Stromal cell of bone marrow (primary cell): ENCODE measurements around the gene CFAP57.
A peak's percentile ranks its signal among the peaks of the same experiment; 100 is the strongest.
"Not testable (repeated sequence)": the region's sequence is repeated elsewhere in the genome, so short reads cannot be mapped to it uniquely, and the experiment has no call there.

Experiments used
- DNase-seq: peaks from one replicate; pipeline ENCODE4 v3.0.0-alpha.2; 2012; ENCODE audit warnings: low read depth

The CFAP57 gene

DNA sequence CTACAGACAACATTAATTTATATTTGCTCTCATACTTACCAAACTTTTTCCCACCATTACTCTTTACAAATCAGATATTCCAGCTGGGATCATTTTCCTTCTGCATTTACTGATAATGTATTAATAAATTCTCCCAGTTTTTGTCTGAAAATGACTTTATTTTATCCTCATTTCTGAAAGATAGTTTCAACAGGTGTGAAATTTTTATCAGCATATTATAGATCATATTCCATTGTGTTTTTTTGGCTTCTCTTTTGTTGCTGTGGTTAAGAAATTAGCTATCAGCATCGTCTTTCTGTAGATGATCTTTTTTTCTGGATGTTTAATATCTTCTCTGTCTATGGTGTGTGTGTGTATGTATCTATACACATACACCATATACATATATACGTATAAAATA, 2.7 kb downstream of the CFAP57 start:
- no peak for DNase-seq

DNA sequence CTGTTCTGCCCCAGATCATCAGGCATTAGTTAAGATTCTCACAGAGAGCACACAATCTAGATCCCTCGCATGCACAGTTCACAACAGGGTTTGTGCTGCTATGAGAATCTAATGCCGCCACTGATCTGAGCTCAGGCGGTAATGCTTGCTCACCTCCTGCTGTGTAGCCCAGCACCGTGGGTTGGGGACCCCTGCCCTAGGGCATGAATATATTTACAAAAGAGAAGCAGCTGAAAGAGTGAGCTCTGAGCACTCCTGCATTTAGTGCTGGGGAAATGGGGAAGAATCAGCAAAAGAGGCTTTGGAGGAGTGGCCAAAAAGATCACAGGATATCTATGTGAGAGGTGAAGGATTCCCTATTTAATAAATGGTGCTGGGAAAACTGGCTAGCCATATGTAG, 5.6 kb downstream of the CFAP57 start:
- no peak for DNase-seq

DNA sequence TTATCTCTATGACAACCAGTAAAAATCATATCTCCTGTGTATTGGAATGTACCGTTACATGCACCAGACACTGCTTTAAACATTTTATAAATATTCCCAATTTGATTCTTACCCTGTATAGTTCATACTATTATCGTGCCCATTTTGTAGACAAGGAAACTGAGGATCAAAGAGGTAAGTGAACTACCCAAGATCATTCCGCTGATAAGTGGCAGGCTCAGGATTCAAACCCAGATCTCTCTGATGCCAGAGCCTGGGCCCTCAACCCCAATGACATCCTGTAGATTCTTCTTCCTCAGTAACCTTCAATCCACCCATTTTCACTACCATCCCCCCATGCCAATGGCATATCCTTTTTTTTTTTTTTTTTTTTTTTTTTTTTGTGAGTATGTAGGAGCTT, 12.3 kb downstream of the CFAP57 start:
- no peak for DNase-seq

DNA sequence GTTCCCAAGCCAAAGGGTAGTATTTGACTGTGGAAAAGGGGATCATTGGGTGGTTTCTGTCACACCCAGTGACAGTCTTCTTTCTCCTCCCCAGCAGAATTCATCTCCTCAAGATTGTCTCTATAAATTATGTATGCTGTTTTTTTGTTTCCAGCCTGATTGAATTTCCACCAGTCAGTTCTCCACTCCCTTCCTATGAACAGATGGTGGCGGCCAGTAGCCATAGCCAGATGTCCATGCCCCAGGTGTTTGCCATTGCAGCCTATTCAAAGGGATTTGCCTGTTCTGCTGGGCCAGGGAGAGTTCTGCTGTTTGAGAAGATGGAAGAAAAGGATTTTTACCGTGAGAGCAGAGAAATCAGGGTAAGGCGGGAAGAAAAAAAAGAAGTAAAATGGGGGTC, 12.9 kb downstream of the CFAP57 start:
- DNase-seq: no peak

DNA sequence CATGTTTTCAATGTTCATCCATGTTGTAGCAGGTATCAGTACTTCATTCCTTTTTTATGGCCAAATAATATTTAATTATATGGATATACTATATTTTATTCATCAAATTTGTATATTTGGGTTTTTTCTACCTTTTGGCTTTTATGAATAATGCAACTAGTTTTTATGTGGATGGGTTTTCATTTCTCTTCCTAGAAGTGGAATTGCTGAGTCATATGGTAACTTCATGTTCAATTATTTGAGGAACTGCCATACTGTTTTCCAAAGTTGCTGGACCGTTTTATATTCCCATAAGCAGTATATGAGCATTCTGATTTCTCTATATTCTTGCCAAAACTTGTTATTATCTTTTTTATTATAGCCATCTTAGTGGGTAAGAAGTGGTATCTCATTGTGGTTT, 16.0 kb downstream of the CFAP57 start:
- no peak for DNase-seq

DNA sequence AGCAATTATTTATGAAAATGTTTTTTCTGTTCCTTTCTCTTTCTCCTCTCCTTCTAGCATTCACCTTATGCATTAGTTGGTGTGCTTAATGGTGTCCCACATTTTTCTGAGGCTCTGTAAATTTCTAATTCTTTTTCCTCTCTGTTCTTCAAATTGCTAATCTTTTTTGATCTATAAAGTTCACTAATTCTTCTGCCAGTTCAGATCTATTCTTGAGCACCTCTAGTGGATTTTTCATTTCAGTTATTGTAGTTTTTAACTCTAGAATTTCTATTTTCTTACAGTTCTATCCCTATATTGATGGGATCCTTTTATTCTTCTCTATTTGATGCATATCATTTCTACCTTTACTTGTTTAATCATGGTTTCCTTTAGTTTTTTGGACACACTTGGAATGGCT, 22.4 kb downstream of the CFAP57 start:
- no peak for DNase-seq

DNA sequence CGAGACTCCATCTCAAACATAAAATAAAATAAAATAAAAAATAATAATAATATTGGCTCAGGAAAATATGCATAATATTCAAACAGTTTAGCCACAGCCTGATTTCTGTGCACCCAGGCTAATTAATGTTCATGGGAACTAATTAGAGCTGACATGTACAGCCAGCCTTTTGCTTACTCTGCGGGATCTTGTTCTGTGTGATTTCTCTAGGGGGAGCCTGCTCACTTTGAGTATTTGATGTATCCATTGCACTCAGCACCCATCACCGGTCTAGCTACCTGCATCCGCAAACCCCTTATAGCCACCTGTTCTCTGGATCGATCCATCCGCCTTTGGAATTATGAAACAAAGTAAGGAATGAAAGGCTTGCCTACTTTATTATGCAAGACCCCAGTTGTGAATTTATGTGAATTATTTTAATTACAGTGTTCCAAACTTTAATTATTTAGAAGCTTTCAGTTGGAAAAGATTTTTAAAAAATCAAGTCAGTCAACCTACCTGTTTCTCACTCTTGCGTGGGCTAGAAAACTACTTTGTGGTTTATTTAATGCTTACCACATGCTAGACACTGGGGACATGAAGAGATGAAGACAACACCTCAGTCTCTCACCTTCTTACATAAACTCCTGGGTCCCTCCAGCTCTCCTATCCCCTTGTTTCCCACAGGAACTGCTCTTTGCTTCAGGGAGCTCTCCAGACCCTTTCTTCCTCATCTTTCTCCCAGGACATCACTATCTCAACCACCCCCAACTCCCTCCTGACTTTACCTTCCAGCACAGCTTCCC, 25.4 kb downstream of the CFAP57 start:
- DNase-seq: no peak

DNA sequence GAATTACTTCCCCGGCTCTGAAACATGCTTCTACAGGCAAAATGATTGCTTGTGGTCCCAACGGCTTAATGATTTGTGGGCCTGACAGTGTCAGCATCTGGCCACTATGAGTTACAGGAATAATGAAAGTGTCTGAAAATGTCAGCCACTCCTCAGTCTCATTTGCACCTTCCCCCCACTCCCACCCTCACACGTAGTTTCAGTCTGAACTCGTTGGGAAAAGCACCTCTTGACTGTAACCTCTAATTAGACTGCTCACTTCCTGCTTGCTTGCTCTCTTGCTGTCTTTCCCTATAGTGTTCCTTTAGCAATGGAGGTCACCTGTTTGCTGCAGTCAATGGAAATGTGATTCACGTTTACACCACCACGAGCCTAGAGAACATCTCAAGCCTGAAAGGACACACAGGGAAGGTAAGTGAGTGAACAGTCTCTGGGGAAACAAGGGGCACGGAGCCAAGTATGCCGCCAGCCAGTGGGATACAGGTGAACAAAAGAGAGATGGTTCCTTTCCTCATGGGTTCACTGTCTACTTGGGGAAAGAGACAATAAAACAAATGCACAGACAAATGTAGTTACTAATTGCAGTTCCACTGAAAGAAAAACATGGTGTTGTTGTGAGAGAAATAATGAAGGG, 27.1 kb downstream of the CFAP57 start:
- no peak for DNase-seq

DNA sequence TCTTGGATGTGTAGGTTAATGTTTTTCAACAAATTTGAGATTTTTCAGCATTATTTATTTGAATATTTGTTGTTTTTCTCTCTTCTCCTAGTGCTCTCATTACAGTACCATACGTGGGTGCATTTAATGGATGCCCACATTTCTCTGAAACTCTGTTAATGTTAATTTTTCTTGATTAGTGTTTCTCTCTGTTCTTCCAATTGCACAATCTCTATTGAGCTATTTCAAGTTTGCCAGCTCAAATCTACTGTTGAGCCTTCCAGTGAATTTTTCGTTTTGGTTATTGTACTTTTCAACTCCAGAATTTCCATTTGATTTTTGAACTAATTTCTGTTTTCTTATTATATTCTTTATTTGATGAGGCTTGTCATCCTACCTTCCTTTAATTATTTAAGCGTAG, 31.7 kb downstream of the CFAP57 start:
- DNase-seq: no peak

DNA sequence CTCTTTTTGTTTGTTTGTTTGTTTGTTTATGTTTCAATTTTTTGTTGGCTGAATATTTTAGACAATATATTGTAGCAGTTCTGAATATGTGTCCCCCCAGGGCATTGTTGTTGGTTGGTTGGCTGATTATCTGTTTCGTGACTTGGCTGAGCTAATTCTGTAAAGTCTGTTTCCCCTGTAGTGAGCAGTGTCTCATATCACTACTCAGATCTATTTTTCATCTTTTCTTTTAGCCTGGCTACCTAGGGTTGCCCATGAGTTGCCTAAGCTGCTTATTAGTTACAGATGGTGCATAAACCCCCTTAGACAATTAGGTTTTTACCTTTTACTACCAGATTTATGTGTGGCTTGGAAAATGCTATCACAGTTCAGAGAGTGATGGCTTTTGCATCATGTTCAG, 32.3 kb downstream of the CFAP57 start:
- DNase-seq: no peak

DNA sequence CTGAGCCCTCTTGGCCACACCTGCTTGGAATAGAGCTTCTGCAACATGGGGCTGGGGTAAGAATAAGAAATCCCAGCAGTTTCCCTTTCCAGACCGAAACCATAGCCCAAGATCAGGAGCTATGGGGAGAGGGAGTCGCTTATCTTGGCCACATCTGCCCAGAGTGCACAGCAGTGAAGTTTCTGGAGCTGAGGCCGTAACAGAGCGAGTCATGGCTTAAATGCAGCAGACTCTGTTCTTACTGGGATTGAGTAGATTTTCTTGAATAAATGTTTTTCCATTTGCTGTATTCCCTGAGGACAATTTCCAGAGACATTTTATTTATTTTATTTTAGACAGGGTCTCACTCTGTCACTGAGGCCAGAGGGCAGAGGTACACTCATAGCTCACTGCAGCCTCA, 33.5 kb downstream of the CFAP57 start:
- peak; percentile 29 for DNase-seq

DNA sequence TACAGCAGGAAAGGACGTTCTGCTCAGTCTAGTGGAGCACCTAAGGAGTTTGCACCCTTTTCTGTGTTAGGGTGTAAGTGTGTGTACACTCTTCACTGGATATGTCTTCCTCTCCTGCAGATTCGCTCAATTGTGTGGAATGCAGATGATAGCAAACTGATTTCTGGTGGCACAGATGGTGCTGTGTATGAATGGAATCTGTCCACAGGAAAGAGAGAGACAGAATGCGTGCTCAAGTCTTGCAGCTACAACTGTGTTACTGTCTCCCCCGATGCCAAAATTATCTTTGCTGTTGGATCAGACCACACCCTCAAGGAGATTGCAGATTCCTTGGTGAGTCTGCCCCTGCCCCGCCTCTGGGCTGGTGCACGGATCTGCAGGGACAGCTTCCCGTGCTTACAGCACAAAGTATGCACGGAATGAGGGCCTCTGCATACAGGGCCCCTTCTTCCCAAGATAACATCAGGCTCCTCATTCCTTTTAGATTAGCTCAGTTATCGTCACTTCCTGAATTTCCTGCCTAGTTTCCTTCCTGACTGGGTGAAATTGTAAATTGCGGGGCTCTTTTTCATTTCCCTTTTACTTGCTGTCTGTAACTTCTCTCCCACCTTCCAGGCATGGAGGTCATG, 34.6 kb downstream of the CFAP57 start:
- DNase-seq: peak; percentile 42

DNA sequence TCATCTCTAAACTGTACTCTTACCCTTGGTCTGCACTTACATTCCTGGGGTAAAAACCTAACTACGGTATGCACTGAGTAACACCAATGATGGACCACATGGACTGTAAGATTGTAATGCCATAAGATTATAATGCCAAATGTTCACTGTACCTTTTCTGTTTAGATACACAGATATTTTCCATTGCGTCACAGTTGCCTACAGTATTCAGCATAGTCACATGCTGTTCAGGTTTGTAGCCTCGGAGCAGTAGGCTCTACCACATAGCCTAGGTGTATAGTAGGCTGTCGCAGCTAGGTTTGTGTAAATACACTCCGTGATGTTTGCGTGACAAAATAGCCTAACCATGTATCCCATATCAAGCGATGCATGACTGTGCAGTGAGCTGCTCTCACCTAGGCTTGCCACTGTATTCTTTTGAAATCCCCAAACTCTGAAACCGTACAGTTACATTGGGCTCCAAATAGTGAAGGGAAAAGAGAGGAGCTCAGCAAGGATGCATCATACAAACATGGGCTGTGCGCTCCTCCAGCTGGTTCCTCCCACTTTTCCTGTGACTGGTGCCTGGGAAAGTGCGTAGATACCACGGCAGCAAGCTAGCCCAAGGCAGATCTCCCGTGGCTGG, 35.2 kb downstream of the CFAP57 start:
- no peak for DNase-seq

DNA sequence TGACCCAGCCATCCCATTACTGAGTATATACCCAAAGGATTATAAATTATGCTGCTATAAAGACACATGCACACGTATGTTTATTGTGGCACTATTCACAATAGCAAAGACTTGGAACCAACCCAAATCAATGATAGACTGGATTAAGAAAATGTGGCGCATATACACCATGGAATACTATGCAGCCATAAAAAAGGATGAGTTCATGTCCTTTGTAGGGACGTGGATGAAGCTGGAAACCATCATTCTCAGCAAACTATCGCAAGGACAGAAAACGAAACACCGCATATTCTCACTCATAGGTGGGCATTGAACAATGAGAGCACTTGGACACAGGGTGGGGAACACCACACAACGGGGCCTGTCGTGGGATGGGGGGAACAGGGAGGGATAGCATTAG, 36.1 kb downstream of the CFAP57 start:
- DNase-seq: not testable (repeated sequence)

DNA sequence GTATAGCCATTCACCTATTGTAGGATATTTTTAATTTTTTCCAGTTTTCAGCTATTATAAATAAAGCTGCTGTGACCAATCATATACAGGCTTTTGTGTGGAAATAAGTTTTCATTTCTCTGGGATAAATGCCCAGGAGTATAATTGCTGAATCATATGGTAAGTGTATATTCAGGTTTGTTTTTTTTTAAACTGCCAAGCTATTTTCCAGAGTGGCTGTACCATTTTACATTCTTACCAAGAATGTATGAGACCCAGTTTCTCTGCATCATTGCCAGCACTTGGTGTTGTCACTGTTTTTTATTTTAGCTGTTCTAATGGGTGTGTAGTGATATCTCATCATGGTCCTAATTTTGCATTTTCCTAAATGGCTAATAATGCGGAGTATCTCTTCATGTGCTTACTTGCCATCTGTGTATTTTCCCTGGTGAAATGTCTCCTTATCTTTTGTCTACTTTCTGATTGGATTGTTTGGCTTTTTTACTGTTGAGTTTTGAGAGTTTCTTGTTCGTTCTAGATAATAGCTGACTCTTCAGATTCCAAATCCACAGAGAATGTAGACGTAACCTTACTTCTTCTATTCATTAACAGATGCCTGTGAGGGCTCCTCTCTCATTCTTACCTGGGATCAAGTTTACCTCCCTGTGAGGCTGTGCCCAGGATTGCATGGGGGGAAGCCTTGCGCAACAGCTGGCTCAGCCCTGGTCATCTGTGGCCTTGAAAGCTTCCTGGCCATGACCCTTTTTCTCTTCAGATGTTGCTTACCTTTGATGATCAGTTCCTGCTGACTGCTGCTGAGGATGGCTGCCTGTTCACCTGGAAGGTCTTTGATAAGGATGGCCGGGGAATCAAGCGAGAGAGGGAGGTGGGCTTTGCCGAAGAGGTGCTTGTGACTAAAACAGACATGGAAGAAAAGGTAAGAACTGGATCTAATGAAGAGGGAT, 42.6 kb downstream of the CFAP57 start:
- DNase-seq: peak; percentile 33

DNA sequence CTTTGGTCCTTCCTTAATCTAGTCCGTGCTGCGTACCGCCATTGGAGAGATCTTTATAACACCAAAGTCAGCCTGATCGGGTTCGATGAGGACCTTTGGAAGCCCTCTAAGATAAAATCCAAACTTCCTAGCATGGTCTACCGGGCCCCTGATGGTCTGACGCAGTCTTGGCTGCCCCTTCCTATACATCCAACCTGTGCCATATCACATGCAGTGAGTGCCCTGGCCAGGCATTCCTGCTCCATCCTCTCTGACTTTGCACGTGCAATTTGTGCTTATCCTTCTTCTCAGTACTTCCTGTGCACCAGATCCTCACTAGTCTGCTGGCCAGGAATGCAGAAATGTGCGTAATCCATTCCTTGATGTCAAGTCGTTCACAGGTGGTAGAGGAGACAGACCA, 45.6 kb downstream of the CFAP57 start:
- DNase-seq: no peak

DNA sequence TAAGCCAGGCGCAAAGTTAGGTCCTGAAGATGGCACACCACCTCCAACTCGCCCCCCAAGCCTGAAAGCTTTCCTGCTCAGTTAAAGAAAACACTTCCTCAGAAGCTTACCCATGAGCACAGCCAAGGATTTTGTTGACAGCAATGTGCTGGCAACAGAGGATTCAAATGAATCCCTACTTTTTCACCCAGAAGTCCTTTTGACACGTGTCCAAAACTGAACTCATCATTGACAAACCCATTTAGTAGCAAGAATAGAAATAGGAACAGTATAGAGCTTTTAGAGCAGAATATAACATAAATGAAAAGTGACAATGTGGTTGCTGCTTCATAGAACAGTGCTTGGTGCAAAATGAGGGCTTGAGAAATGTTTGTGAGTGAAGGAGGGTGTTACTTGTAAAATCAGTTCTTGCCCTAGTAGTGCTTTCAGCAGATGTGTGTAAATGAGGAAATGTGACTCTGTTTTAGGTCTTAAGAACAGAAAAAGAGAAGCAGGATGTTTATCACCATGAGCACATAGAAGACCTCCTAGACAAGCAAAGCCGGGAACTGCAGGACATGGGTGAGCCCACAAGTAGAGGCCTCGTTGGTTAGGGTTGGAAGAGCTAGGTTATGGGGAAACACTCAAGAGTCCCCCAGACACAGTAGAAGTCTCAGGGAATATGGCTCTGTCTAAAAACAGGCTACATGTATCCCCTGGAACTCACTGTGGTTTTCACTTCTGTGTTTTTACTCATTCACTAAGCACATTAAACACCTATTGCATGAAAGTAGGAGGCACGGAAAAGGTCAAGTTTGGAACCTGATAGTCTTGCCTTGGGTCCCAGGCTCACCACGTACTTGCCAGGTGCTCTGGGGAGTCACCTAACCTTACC, 49.0 kb downstream of the CFAP57 start:
- DNase-seq: no peak

DNA sequence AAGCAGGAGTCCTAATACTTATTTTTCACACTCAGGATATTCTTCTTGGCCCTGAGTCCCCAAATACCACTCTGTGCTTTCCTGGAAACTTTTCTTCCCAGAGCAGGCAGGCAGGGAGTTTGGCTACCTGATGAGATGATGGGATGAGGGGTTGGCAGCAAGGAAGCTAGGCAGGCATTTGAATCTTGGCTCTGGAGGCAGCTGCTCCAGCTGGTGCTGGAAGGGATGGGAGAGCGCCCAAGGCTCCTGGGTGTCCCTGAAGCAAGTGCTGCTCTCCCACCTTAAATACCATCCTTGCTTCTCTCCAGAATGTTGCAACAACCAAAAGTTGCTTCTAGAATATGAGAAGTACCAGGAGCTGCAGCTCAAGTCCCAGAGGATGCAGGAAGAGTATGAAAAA, 49.7 kb downstream of the CFAP57 start:
- no peak for DNase-seq

DNA sequence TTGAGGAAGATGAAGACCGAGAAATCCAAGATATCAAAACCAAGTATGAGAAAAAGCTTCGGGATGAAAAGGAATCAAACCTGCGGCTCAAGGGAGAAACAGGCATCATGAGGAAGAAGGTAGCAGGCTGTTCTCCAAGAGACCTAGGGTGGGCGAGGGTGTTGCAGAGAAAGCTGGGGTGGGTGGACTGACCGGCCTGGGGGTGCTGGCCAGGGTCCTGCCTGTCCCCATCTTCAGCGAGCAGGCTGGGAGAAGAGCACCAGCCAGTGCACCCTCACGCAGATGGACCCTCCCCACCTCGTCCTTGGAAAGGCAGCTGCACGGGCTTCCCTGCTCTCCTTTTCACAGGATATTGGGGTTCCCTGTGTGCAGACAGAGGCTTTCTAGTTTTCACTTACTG, 50.7 kb downstream of the CFAP57 start:
- no peak for DNase-seq

DNA sequence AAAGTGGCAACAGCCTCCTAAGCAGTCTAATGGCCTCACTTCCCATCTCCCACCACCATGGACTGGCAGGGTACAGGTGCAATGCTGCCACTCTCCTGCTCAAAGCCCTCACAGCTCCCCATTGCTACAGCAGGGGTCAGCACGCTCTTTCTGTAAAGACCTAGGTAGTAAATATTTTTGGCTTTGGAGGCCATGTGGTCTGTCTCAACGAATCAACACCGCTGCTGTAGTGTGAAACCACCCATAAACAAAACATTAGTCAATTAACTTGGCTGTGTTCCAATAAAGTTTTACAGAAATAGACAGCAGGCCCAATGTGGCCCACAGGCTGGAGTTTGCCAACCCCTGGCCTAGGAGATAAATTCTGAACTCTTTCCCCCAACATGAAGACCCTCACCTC, 53.0 kb downstream of the CFAP57 start:
- DNase-seq: no peak
